GM23338 (cell line): ENCODE measurements around the gene CCDC92B. TPM values are rescaled to one million over a fixed set of nuclear protein-coding genes. Genes with fewer than 3 reads are reported as not detected.

ENCODE experiments used
- ATAC-seq: fragments of 200-7000 bp; cut with Tn5 transposase; 3 replicates; pipeline ENCODE4 v1.9.1; 2020
- DNase-seq: peaks from one replicate; pipeline ENCODE4 v3.0.0-alpha.2; 2015; ENCODE audit warnings: low spot score
- H2AFZ ChIP-seq: fragments of 200-600 bp; sonication (generic); 2 replicates; pipeline ENCODE4 v1.8.0; 2016; ENCODE audit warnings: antibody characterized with exemption, mild to moderate bottlenecking, moderate library complexity
- H3F3A ChIP-seq: fragments of 200-600 bp; sonication (generic); replicated peaks from 2 replicates; pipeline ENCODE4 v1.8.0; 2017; ENCODE audit warnings: antibody characterized with exemption, mixed run types, low read depth
- H3K27ac ChIP-seq: fragments of 200-600 bp; sonication (generic); 2 replicates; pipeline ENCODE4 v1.6.1; 2016; ENCODE audit warnings: low read depth
- H3K27me3 ChIP-seq: fragments of 200-600 bp; sonication (generic); 2 replicates; pipeline ENCODE4 v1.8.0; 2016; ENCODE audit warnings: mild to moderate bottlenecking, mixed run types, moderate library complexity; ENCODE audit not compliant: insufficient read depth
- H3K36me3 ChIP-seq: fragments of 200-600 bp; sonication (generic); 2 replicates; pipeline ENCODE4 v1.8.0; 2016; ENCODE audit warnings: mild to moderate bottlenecking; ENCODE audit not compliant: insufficient read depth
- H3K4me1 ChIP-seq: fragments of 200-600 bp; sonication (generic); 2 replicates; pipeline ENCODE4 v1.8.0; 2016; ENCODE audit warnings: mild to moderate bottlenecking, moderate library complexity; ENCODE audit not compliant: insufficient read depth
- H3K4me2 ChIP-seq: fragments of 200-600 bp; sonication (generic); 2 replicates; pipeline ENCODE4 v1.7.1; 2017; ENCODE audit warnings: mixed run types
- H3K4me3 ChIP-seq: fragments of 200-600 bp; sonication (generic); 2 replicates; pipeline ENCODE4 v1.6.1; 2016; ENCODE audit warnings: mixed run types
- H3K79me2 ChIP-seq: fragments of 200-600 bp; sonication (generic); replicated peaks from 2 replicates; pipeline ENCODE4 v1.8.0; 2017; ENCODE audit warnings: mild to moderate bottlenecking; ENCODE audit not compliant: insufficient read depth
- H3K9me2 ChIP-seq: fragments of 200-600 bp; sonication (generic); 2 replicates; pipeline ENCODE4 v1.8.0; 2017; ENCODE audit not compliant: insufficient read depth
- H4K20me1 ChIP-seq: fragments of 200-600 bp; sonication (generic); replicated peaks from 2 replicates; pipeline ENCODE4 v1.8.0; 2017; ENCODE audit warnings: mild to moderate bottlenecking; ENCODE audit not compliant: insufficient read depth
- H3K27ac Mint-ChIP-seq: 2 replicates; pipeline ENCODE4 v1.8.0; 2020; ENCODE audit warnings: inconsistent platforms, mild to moderate bottlenecking, moderate library complexity, mixed read lengths
- H3K27me3 Mint-ChIP-seq: 3 replicates; pipeline ENCODE4 v1.8.0; 2022; ENCODE audit warnings: low read depth, mild to moderate bottlenecking, moderate library complexity, mixed read lengths, inconsistent platforms; ENCODE audit not compliant: insufficient read depth, poor library complexity
- H3K36me3 Mint-ChIP-seq: 3 replicates; pipeline ENCODE4 v1.8.0; 2021; ENCODE audit warnings: low read depth, mild to moderate bottlenecking, inconsistent platforms, moderate library complexity, mixed read lengths
- H3K4me1 Mint-ChIP-seq: 3 replicates; pipeline ENCODE4 v1.8.0; 2020; ENCODE audit warnings: mild to moderate bottlenecking, inconsistent platforms, mixed read lengths
- H3K4me3 Mint-ChIP-seq: 3 replicates; pipeline ENCODE4 v1.8.0; 2021; ENCODE audit warnings: moderate library complexity, mild to moderate bottlenecking, inconsistent platforms, mixed read lengths
- H3K9me3 Mint-ChIP-seq: 3 replicates; pipeline ENCODE4 v1.8.0; 2020; ENCODE audit warnings: moderate library complexity, mild to moderate bottlenecking, inconsistent platforms, mixed read lengths
- CREB1 ChIP-seq: fragments of 250-450 bp; sonication (Bioruptor Pico); IDR thresholded peaks from 2 replicates; pipeline ENCODE4 v1.5.0; 2020; ENCODE audit warnings: low read depth, mild to moderate bottlenecking, moderate library complexity
- CTCF ChIP-seq, 2 experiments: fragments of 200-600 bp in 1 of 2; sonication (generic) in 1 of 2; conservative IDR thresholded peaks; 2 replicates each; pipeline versions ENCODE4 v1.5.1 to v1.6.1; 2016 to 2017; ENCODE audit warnings: antibody characterized with exemption in 2 of 2, low read depth in 2 of 2, mild to moderate bottlenecking in 2 of 2, moderate library complexity in 1 of 2
- ETS1 ChIP-seq: IDR thresholded peaks from 2 replicates; pipeline ENCODE4 v1.6.1; 2016; ENCODE audit warnings: antibody characterized with exemption
- EZH2 ChIP-seq: fragments of 200-600 bp; sonication (generic); IDR thresholded peaks from one replicate; pipeline ENCODE4 v1.8.0; 2017; ENCODE audit warnings: antibody characterized with exemption, mild to moderate bottlenecking, low read depth; ENCODE audit not compliant: unreplicated experiment
- EZH2phosphoT487 ChIP-seq: fragments of 200-600 bp; sonication (generic); IDR thresholded peaks from one replicate; pipeline ENCODE4 v1.8.1; 2018; ENCODE audit warnings: antibody characterized with exemption; ENCODE audit not compliant: unreplicated experiment
- JUNB ChIP-seq: IDR thresholded peaks from one replicate; pipeline ENCODE4 v1.6.1; 2016; ENCODE audit warnings: antibody characterized with exemption; ENCODE audit not compliant: unreplicated experiment
- NANOG ChIP-seq: IDR thresholded peaks from 2 replicates; pipeline ENCODE4 v1.6.1; 2016; ENCODE audit warnings: antibody characterized with exemption, borderline replicate concordance
- POLR2AphosphoS5 ChIP-seq: IDR thresholded peaks from 2 replicates; pipeline ENCODE4 v1.6.1; 2016; ENCODE audit warnings: antibody characterized with exemption, low read depth
- STAT1 ChIP-seq: IDR thresholded peaks from one replicate; pipeline ENCODE4 v1.6.1; 2016; ENCODE audit warnings: antibody characterized with exemption; ENCODE audit not compliant: unreplicated experiment
- ZNF114 ChIP-seq: fragments of 250-450 bp; sonication (Bioruptor Pico); IDR thresholded peaks from 2 replicates; pipeline ENCODE4 v1.5.0; 2020; ENCODE audit warnings: mild to moderate bottlenecking, moderate library complexity
- ZNF331 ChIP-seq: fragments of 250-450 bp; sonication (Bioruptor Pico); IDR thresholded peaks from 2 replicates; pipeline ENCODE4 v1.5.0; 2020; ENCODE audit warnings: low read depth, mild to moderate bottlenecking, moderate library complexity
- ZNF462 ChIP-seq: fragments of 250-450 bp; sonication (Bioruptor Pico); IDR thresholded peaks from 2 replicates; pipeline ENCODE4 v1.5.0; 2020; ENCODE audit warnings: mild to moderate bottlenecking, moderate library complexity
- polyA plus RNA-seq: library from polyadenylated mRNA; unstranded; fragments of >200 nt; fragmentation: Nextera tagmentation; extraction: Ambion mirVana; gene quantifications from 2 replicates; pipeline ENCODE4 v1.2.1, GENCODE V29; 2016
- total RNA-seq: library from RNA; depleted of rRNA; stranded (reverse); fragments of >200 nt; shearing (Covaris generic); gene quantifications from 2 replicates; pipeline ENCODE4 v1.2.3, GENCODE V29; 2014

The CCDC92B gene
- total and polyA plus RNA-seq, 2 experiments from 2014 or later = 5.7 to 9.1 TPM

- TF ChIP-seq CTCF (conservative IDR thresholded peaks at IDR 0.05; ENCODE audit: low read depth in 2 of 2) (no peak), ZNF462 (CRISPR knock-in tag) (no peak), ZNF331 (CRISPR knock-in tag) (no peak)
Measured at GRCh38 chr17:2706911-2707510, 42.4 kb downstream of the CCDC92B start (continued).

- Histone ChIP-seq H2AFZ (no peak overlapping the region), H3K27ac (0 out of 2 replicates have a peak overlapping the region, but pooled peaks have one; percentile 50), H3K4me3 (no peak overlapping the region), H3K4me2 (no peak overlapping the region), H4K20me1 (peaks cover 10% of the 10 kb centered on the region), H3K36me3 (no peaks in the 10 kb centered on the region), H3K4me1 (peaks cover 26% of the 10 kb centered on the region), H3K27me3 (peaks cover 10% of the 10 kb centered on the region; the same call in 1 of the 2 replicates), H3K79me2 (peaks cover 58% of the 10 kb centered on the region), H3K9me2 (no peaks in the 10 kb centered on the region), H3F3A (peaks cover 9% of the 10 kb centered on the region; the same call in 1 of the 2 replicates)
- Mint-ChIP-seq H3K36me3 (peaks cover 19% of the 10 kb centered on the region), H3K27me3 (peaks cover 19% of the 10 kb centered on the region), H3K27ac (no peak overlapping the region), H3K4me1 (peaks cover 42% of the 10 kb centered on the region), H3K9me3 (no peaks in the 10 kb centered on the region), H3K4me3 (no peak overlapping the region)
- no peak for DNase-seq
- no peak for ATAC-seq
- no peak for TF ChIP-seq POLR2AphosphoS5
- no peak for TF ChIP-seq EZH2
- TF ChIP-seq STAT1 = no peak
- TF ChIP-seq CTCF (conservative IDR thresholded peaks at IDR 0.05; ENCODE audit: low read depth in 2 of 2) = no peak
- no peak for TF ChIP-seq EZH2phosphoT487
- TF ChIP-seq CREB1 (CRISPR knock-in tag) = no peak
- TF ChIP-seq ETS1 = no peak
- TF ChIP-seq ZNF114 (CRISPR knock-in tag) = no peak
- TF ChIP-seq ZNF331 (CRISPR knock-in tag) = no peak
- no peak for TF ChIP-seq JUNB
- no peak for TF ChIP-seq NANOG
Measured at GRCh38 chr17:2705888-2706795, 43.3 kb downstream of the CCDC92B start.
